SHP77 (cell line): ENCODE measurements around the gene LCN6.
A peak's percentile ranks its signal among the peaks of the same experiment; 100 is the strongest.
"Not testable (repeated sequence)": the region's sequence is repeated elsewhere in the genome, so short reads cannot be mapped to it uniquely, and the experiment has no call there.

Source experiments
- DNase-seq, 2 experiments: peaks; one replicate each; lab custom pipeline; 2025; lab: John Stamatoyannopoulos, UW

The LCN6 gene

GRCh38 chr9:136784249-136784996 lies 36.1 kb upstream of the LCN6 start:
- DNase-seq, result peak; percentile 62 to 63

GRCh38 chr9:136782452-136782851 lies 34.1 kb upstream of the LCN6 start:
- DNase-seq, result no peak

- DNase-seq, result no peak
Observed at GRCh38 chr9:136779808-136780207, 31.5 kb upstream of the LCN6 start.

GRCh38 chr9:136777359-136777758 lies 29.0 kb upstream of the LCN6 start:
- DNase-seq, result no peak

- no peak for DNase-seq
Observed at GRCh38 chr9:136776947-136777346, 28.6 kb upstream of the LCN6 start.

GRCh38 chr9:136775191-136775590 lies 26.9 kb upstream of the LCN6 start:
- DNase-seq, result no peak

- DNase-seq, result no peak
Observed at GRCh38 chr9:136774416-136775045, 26.2 kb upstream of the LCN6 start.

- peak in 1 of 2 experiments; percentile 54 for DNase-seq
Observed at GRCh38 chr9:136773386-136774044, 25.2 kb upstream of the LCN6 start.

- no peak for DNase-seq
Observed at GRCh38 chr9:136771907-136772415, 23.6 kb upstream of the LCN6 start.

GRCh38 chr9:136769710-136770191 lies 21.4 kb upstream of the LCN6 start:
- DNase-seq, result no peak

- peak; percentile 68 to 77 for DNase-seq
Observed at GRCh38 chr9:136766410-136767120, 18.2 kb upstream of the LCN6 start.

- not testable (repeated sequence) for DNase-seq
Observed at GRCh38 chr9:136765745-136766409, 17.6 kb upstream of the LCN6 start.

- DNase-seq, result no peak
Observed at GRCh38 chr9:136765041-136765440, 16.7 kb upstream of the LCN6 start.

GRCh38 chr9:136764301-136764891 lies 16.1 kb upstream of the LCN6 start, which contains the start of gene LCN15:
TSS of gene LCN15 (minus strand) at chr9:136764518. CDS start at chr9:136764488, 30 bp downstream.
- peak in 1 of 2 experiments; percentile 42 for DNase-seq

- DNase-seq, result no peak
Observed at GRCh38 chr9:136763649-136764035, 15.3 kb upstream of the LCN6 start.

GRCh38 chr9:136762915-136763648 lies 14.8 kb upstream of the LCN6 start:
- DNase-seq, result peak; percentile 34 to 58

GRCh38 chr9:136762221-136762691 lies 13.9 kb upstream of the LCN6 start:
- DNase-seq, result no peak

GRCh38 chr9:136761545-136761981 lies 13.2 kb upstream of the LCN6 start:
- no peak for DNase-seq

GRCh38 chr9:136760834-136761544 lies 12.7 kb upstream of the LCN6 start:
- peak; percentile 57 to 65 for DNase-seq
